Forelimb muscle (tissue), 1 donor: ENCODE data around the gene TRPM1. TPM values are rescaled to one million over a fixed set of nuclear protein-coding genes. Genes with fewer than 3 reads are reported as not detected.

ENCODE experiments used
- DNase-seq: peaks from one replicate; pipeline ENCODE4 v3.0.0-alpha.2; 2013; ENCODE audit warnings: low read depth
- polyA plus RNA-seq: library from polyadenylated mRNA; unstranded; fragments of 120-200 nt; gene quantifications from one replicate; pipeline ENCODE4 v1.2.1, GENCODE V29; 2013; ENCODE audit not compliant: insufficient read length

TRPM1 gene
- polyA plus RNA-seq, result not detected

DNA sequence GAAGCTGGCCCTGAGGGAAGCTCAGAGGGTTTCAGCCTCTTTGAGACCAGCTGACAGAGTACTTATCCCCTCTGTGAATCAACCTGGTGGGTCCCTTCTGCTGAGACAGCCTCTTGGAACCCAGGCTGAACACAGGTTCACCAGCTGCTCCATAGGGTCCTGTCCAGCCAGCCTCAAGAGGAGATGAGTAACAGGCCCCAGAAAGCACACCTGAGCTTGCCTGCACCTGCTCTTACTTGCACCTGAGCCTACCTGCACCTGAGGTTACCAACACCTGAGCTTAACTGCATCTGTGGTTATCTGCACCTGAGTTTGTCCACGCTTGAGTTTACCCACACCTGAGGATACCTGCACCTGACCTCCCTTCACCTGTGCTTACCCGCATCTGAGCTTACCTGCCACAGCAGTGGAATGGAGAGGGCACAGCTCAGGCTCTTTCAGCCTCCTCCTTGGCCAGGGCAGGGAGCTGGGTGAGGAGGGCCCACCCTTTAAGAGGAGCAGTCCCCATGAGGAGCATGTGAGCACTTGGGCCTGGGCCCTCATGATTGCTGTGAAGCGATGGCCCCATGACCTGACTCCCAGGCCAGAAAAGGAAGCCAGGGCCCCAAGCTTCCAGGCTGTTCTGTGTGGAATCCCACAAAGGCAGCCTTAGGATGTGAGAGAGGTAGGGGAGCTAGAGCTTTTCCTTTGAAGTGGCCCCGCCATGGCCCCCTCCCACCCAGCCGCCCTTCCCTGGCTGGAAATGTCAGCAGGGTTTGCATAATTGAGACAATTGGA, at the start of gene TRPM1:
TRPM1 (minus strand) TSS at position 464 of the 777 bp plus-strand sequence. CDS start 20,370 bp downstream, outside the sequence.
- no peak for DNase-seq

DNA sequence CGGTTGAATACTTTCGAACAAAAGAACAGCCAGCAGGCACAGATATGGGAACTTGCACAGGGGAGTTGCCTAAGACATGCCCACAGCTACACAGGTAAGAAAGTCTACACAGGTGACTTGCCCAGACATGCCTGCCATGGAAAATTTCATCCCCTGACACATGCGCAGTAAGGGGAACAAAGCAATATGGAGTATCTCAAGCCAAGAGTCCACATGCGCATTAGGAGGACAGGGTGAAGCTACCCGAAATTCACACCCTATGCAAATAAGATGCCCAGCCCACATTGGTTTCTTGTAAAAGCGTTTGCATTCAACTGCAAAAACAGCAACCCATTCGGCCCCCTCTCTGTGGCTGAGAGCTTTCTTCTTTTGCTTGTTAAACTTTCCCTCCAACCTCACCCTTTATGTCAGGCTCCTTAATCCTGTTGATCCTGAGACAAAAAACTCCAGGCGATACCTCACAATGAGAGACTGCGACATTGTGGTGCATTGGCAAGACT, 49.3 kb upstream of the TRPM1 start:
- no peak for DNase-seq

DNA sequence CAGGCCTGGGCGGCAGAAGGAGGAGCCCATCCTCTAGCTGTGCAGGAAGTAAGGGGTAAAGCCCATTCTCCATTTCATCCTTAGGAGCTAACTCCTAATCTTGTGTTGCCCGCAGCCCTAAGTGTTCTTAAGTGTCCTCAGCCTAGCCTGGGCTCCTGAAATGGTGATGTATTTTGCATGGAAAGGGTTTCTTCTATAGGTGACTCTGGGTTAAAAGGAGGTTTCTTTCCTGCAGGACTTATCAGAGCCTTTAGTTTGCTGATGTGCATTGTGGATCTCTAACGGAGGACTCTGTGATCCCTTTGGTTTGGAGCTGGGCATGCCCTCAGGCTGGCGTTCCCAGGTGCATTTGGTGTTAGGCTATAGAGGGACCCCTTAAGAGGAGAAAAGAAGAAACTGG, 48.5 kb upstream of the TRPM1 start:
- DNase-seq, result no peak

DNA sequence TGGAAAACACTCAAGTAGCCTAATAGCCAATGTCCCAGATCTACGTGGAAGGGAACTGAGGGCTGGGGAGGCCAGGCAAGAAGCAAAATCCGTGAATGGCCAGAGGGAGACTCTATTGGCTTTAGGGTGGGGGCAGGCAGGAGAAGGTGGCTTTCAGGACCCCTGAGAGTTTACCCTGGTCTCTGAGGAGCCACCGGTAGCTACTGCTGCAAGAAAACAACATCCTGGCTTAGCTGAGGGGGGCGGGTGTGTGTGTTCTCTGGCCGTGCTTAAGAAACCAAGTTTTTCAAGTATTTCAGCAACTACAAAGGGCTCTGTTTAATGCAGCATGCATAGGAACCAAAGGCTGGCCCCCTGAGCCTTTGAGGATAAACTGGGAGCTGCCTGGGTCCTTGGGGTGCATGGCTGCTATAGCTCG, 47.6 kb upstream of the TRPM1 start:
- DNase-seq, result no peak

DNA sequence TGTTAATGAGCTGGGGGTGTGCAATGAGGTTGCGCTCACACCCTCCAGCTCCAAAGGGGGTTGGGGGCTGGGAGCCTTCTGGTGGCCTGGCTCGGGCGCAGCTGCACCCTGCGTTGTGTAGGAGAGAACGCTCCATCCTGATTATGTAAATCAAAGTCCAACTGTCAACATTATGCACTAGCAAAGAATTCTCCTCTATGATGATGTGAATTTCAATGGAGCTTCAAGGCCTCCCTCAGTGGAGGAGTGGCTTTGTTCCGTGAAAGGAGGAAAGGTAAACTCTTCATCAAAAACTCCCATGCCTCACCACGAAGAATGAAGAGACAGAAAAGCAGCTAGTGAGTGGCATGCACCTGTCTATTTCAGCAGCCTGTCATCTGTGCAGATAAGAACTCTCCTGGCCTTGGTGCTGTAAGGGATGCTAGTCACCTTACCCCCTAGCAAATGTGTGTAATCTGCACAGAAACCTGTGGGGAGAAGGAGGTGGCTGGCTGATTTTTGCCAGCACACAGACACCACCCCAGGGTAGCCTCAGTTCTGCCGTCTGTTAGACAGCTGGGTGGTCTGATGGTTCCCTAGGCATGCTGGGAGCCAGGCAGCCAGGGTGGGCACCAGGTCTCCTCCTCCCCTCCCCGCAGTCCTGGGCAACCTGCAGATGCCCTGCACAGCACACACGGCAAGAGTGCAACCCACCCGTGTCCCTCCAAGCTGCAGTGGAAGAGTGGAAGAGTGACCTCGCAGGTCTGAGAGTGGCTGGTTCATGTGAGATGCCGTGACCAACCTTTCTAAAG, 47.0 kb upstream of the TRPM1 start:
- DNase-seq, result no peak

DNA sequence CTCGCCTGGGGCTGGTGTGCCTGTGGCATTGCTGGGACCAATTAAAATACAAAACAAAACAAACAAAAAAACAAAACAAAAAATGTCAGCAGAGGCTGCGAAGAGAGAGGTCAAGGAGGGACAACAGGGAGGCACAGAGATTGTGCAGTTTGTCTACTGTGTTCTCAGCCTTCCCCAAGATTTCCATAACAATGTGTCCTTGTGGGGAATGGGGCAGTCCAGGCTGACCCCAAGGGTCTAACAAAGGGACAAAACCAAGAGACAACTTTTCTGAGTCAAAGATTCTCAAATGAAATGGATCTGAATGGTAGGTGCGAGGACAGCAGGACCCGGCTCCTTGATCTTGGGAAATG, 46.4 kb upstream of the TRPM1 start:
- DNase-seq, result no peak

DNA sequence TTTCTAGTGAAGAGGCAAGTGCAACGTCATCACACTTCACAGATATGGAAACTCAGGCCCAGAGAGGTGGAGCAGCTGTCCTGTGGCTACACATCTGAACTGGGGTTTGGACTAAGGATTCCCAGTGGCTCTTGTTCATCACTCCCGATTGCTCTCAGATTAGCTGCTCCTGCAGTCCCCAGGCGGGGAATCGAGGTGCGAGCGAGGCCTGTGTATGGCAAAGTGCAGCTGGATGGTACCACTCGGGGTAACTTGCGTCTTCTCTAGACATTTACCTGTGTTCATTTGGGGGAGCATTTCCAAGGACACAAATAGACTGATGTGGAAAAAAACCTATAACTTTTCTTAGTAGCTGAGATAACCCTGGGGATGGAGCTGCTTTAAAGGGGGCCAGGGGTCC, 45.9 kb upstream of the TRPM1 start:
- no peak for DNase-seq

DNA sequence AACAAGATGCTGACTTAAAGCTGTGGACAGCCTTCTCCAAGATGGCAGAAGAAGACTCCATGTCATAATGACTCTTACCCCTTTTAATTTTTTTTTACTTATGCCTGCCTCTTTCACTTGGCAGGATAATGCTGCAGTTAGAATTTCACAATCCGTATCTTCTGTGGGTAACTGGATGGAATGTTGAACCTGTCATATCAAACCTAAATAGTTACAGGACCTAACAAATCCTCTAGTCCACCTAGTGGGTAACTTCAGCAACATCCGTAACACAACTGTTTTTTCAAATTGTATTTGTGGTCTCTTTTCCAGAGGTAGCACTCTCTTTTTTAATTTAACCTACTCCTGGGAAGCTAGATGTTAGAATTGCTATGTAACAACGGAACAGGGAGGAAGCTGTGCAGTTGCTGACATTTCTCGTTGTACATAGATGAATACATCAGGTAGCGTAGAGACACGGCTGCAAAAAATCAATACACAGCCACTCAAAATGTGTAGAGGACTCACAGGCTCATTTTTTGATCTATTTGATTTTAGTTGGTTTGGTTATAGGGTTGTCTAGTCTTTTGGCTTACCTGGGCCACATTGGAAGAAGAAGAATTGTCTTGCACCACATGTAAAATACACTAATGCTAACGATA, 43.9 kb upstream of the TRPM1 start:
- DNase-seq, result no peak

DNA sequence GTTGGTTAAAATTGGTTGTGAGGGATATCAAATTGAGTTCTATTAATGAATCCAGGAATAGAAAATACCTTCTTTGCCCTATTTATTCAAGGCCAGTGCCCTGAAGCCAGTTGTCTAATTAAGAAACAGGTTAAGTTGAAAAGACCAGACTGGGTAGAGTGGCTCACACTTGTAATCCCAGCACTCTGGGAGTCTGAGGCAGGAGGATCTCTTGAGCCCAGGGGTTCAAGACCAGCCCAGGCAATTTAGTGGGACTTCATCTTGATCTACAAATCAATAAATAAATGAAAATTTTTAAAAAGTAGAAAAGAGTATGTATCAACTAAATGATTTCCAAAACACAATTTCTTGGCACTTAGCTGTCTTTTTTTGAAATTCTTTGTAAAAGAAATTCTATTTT, 40.3 kb upstream of the TRPM1 start:
- no peak for DNase-seq

DNA sequence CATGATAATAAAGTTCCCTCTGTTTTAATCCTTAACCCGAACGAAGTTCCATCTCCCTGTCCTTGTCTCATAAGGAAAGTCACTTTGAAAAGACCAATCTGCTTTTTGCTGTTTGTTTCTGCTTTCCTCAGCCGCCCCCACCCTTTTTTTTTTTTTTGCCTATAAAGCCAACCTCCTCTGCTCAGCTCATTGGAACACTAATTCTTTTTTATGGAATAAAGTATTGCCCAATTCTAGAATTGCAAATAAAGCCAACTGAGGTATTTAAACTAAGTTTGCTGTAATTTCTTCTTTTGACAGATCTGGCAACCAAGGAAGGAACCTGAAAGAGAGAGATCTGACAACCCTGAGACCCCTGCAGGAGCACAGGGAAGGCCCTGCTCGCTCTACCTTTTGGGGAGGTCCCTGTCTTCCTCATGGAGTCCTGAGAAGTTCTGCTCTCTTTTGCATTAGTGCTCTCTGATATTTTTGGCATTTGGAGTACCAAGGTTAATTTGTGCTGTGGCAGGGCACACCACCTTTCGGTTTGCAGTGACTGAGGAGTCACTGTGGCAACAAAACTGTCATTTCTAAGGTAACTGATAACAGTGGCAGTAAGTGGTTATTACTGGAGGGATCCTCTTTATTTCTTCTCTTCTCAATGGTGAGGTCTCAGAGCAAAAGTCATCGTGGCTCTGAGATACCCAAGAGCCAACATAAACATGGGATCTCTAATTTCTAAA, 35.2 kb upstream of the TRPM1 start:
- no peak for DNase-seq

DNA sequence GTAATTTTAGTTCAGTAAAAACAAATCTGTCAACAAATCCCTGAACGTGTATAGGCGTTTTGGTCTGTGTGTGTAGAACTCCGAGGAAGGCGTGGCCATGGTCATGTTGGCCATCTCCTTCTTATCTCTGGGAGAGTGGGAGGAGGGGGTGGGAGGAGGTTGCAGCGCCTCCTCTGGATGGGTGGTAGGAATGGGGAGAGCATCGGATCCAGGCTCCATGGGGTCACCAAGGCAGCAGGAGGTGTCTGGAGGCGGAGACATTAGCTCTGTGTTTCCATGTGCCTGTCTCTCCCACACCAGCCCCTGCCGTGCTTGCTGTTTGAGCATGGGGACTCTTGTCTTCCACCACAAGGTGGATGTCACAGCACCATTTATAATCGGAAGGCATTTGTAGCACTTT, 34.5 kb upstream of the TRPM1 start:
- no peak for DNase-seq

DNA sequence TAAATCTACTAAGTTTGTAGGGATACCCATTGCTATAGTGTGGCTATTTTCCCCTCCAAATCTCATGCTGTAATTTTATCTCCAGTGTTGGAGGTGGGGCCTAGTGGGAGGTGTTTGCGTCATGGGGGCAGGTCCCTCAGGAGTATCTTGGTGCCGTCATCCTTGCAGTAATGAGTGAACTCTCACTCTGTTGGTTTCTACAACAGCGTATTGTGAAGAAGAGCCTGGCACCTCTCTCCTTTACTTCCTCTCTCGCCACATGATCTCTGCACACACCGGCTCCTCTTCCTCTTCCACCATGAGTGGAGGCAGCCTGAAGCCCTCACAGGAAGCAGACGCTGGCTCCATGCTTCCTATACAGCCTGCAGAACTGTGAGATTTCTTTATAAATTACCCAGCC, 34.0 kb upstream of the TRPM1 start:
- no peak for DNase-seq

DNA sequence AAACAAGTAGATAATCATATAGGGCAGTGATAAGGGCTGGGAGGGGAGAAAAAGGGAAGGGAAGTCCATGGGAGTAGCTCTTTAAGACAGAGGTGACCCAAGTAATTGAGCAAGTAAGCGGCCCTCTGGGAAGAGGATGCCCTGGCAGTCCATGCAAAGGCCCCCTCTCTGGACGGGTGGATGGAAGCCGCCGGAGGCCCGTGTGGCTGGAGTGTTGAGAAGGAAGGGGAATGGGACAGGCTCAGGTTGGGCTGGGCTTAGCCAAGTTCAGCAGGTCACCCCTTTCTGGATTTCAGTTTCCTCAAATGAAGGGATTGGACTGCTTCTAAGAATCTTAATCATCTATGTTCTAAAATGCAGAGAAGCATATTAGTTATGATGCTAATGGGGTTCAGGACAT, 32.4 kb upstream of the TRPM1 start:
- no peak for DNase-seq

DNA sequence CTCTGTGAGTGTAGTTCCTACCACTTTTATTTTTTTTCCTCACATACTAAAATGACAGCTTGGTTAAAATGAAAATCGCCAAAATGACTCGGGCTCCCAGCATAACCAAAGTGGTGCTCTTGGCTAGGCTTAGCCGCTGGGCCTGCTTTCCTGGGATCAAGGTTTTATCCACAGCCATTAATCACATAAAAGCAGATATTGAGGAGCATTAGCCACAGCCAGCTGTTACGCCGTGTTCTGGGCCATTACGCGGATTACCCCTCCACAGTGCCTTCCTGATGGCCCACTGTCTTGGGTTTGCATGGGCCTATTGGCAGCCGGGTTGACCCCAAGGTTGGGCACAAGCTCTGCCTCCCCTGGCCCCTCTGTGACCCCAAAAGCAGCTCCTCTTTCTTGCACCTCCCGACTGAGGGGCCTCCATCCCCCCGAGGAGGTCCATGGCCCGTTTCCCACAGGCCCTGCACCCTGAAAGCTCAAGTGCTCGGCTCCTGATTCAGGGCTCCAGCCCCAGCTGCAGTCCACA, 30.4 kb upstream of the TRPM1 start:
- DNase-seq, result no peak

DNA sequence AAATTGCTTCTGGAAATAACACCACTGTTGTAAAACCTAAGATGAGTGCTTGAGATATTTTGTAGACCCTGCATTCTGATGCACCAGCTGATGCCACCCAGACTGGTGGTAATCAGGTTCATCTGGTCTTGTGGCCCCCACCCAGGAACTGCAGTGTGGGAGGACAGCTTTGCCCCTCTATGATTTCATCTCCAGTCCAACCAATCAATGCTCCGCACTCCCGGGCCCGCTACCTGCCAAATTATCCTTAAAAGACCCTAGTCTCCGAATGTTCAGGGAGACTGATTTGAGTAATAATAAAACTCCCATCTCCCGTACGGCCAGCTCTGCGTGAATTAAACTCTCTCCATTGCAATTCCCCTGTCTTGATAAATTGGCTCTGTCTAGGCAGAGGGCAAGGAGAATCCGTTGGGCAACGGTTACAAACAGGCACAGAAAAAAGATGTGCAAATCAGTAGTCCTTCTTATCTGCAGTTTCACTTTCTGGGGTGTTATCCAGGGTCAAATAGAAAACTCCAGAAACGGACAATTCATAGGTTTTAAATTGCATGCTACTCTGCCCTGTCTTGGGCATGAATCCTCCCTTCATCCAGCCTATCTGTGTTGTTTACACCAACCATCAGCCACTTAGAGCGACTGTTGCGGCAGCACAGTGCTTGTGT, 29.2 kb upstream of the TRPM1 start:
- no peak for DNase-seq

DNA sequence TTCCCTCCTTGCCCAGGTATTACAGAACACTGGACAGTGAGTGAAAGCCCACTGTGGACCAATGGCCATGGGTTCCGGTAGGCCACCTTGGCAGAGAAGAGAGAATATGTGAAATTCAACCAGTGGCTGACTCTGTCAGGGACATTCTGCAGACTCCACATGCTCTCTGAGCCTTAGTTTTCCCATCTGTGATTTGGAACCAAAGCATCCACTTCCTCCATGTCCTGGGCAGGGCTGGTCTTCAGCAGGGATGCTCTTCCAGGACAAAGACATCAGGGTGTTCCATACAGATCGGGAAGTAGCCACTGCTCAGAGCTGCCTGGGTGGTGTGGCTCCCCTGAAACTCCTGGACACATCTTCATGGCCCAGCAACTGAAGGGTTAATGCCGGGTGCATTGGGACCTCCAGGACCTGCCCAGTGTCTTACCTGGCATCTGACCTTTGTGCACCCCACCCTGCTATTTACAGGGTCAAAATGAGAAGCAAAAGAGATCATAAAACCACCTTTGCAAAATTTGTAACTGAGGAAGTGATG, 28.3 kb upstream of the TRPM1 start:
- no peak for DNase-seq

DNA sequence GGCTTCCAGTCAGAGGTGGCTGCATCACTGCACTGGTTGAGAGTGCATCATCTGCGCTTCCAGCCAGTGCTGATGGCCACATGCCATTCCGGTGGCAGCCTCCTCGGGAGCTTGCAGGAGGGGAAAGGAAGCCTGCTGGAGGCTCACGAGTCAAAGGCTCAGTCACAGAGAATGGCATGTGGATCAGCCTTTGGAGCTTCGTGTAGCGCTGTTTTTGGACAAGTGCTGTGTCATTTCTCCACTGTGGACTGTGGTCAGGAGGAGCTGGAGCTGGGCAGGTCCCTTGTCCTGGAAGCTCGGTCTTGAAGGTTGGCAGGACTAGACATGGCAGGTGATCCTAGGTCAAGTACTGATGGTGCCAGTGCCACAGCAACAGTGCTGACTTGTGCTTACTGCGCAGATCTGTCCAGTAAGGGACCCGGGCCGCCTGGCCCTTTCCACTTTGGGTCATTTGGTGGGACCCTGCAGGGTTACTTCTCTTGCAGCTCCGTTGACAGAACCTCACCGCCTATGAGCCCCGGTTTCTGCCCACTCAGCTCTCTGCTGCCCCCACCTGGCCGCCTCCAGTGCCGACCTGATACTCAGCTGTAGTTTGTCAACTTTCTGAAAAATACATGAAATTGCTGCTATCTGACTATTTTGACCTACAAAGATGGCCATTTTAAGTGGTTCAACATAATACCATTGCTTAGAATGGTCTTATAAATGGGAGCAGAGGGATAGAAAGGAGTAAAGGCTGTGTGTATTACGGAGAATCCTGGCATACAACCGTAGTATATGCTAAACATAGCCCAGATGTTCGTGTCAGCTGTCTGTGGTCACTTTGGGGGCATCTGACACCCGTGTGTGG, 27.6 kb upstream of the TRPM1 start:
- no peak for DNase-seq

DNA sequence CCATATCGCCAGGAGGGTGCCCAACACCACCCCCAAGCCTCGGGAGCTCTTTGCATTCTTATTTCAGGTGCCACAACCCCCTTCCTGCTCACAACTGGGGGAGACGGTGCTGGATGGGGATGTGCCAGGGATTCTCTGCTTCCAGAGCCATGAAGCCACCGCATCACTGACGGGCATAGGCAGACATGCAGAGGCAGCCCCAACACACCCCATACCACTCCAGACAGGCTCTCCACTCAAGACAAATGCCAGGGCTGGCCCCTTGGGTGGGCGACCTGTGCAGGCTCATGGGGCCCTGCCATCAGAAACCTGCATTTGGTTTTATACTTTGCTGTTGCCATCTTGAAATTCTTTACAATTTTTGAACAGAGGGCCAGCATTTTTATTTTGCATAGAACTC, 27.0 kb upstream of the TRPM1 start:
- no peak for DNase-seq

DNA sequence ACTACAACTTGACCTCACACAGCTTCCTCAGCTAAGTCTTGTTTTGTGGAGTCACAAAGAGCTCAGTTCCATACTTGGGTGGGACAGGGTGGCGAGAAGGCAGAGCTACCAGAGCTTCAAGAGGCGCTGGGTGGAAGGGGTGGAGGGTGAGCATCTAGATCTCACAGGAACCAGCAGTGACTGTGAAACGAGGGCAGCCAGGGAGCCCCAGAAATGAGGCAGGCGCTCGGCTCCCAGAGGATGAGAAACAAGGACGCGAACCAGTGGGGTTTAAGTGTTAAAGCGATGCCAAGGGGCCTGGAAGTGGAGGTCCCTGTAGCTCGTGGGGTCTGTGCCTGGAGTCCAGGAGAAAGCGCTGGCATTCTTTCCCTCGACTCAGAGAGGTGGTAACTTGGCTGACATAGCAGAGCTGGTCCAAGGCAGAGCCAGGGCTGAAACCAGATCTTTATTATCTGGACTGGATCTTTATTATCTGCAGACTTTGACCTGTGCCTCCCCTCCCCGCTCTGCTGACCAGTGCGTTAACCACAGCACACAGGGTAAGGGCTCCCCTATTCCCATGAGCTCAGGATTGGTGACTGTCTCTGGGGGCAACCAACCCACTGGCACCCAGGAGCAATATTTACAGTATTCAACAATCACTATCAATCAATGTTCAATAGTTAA, 26.2 kb upstream of the TRPM1 start:
- DNase-seq, result no peak
